HG03439 (cell line): Measurements from ENCODE around the gene SLC6A13.

ENCODE experiments used
- ATAC-seq: cut with Tn5 transposase; IDR thresholded peaks from one replicate; pipeline ENCODE4 v1.9.1; 2021; ENCODE audit warnings: mild to moderate bottlenecking, moderate library complexity; ENCODE audit not compliant: unreplicated experiment

Gene SLC6A13

DNA sequence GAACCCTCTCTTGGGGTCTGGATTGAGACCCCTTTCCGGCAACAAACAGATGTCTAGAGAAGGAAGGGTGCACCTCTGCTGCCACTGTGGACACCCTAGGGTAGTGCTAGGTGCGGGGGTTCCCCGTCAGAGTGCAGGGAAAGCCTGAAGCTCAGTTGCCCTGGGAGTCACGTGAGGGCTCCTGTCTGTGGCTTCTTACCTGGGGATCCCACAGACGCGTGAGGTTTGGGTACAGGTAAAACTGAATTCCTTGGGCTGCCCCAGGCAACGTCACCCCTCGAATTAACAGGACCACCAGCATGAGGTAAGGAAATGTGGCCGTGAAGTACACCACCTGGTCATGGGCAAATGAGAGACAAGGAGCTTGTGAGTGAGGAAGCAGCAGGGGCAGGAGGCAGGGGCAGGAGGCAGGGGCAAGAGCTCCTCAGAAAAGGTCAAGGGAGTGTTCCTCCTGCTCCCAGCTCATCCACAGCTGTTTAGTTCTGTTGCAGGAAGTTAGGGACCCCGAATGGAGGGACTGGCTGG lies 27.7 kb downstream of the SLC6A13 start:
- ATAC-seq: no peak

DNA sequence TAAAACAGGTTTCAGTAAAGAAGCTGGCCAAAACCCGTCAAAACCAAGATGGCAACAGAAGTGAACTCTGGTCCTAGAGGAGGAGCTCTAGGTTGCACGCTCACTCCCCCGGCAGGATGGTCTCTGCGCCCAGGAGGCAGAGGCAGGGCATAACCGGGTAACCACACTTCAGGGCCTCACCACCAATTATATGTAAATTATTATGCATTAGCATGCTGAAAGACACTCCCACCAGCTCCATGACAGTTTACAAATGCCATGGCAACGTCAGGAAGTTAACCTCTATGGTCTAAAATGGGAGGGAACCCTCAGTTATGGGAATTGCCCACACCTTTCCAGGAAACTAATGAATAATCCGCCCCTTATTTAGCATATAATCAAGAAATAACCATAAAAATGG lies 28.6 kb downstream of the SLC6A13 start:
- ATAC-seq: no peak

DNA sequence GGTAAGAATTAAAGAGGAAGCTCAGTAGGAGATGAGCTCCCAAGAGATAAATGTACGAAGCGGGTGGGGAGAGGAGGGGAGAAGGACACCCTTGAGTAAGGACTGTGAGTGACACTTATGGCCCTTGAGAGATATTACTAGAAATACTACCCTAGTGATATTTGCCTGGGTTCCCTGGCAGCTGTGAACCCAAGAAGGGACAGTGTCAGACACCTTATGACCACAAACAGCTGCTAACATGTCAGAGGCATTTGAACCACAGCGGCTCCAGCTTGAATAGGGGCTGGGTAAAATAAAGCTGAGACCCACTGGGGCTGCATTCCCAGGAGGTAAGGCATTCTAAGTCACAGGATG lies 29.0 kb downstream of the SLC6A13 start:
- ATAC-seq: no peak

DNA sequence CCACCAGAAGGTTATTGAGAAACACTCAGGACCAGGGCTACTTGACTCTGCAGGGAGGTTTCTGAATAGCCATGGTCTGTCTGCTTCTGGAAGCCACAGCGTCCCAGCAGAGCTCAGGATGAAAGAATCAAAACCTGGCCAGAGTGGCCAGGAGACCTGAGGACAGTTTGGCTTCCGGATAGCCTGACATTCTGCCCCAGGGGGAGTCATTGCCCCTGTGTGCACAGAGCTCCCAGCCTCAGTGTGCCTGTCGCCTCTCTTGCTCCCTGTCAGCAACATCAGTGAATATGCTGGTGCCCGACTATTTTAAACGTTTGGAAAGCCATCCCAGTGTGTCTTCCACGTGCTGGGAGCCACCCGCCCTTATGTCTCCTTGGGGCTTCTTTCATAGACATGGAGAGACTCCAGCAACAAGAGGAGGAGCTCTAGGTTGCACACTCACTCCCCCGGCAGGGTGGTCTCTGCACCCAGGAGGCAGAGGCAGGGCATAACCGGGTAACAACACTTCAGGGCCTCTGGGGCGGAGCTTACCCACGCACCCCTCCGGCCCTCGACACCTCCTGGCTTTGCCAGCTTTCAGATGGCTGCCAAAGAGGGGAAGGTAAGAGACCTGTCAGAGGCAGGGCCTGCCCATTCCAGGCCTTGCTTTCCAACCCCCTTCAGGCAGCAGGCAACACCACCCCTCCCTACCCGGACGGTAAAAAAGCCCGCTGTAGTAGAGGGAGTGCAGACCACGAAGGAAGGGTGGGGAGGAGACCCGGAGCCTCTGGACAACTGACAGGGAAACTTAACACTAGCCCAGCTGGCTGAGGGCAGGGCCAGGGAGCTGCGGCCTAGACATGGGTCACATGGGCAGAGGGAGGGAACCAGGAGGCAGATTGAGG lies 29.7 kb downstream of the SLC6A13 start:
- no peak for ATAC-seq

DNA sequence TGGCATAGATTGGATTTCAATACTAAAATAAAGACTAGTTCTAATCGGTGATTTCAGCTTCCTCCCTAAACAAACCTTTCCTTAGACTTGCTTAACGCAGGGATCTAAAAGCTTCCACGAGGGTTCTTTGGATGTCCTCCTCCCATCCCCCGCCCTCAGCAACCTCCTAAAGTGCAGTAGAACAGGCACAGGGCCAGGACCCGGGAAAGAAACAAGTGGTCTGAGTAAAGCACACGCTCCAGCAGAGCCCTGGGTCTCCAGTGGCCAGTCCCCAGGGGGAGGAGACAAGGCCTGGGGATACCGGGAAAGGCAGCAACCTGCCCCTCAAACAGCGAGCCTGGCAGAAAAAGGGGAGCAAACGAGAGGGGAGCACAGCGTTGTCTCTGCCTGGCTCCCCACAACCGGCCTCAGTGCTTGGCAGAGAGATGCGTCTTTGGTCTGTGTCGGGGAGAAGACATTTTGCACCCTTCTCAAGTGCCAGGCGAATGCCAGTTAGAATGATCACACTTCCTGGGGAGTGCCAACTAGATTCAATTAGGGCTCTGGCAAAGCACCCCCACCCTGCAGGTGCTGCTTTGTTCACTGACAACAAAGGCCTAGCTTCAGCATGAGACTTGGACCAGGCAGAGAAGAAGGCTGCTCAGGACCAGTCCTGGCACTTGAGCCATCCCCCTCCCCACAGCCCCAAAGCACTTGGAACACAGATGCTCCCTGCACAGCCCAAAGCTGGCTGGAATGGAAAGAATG lies 31.5 kb downstream of the SLC6A13 start:
- ATAC-seq: no peak

DNA sequence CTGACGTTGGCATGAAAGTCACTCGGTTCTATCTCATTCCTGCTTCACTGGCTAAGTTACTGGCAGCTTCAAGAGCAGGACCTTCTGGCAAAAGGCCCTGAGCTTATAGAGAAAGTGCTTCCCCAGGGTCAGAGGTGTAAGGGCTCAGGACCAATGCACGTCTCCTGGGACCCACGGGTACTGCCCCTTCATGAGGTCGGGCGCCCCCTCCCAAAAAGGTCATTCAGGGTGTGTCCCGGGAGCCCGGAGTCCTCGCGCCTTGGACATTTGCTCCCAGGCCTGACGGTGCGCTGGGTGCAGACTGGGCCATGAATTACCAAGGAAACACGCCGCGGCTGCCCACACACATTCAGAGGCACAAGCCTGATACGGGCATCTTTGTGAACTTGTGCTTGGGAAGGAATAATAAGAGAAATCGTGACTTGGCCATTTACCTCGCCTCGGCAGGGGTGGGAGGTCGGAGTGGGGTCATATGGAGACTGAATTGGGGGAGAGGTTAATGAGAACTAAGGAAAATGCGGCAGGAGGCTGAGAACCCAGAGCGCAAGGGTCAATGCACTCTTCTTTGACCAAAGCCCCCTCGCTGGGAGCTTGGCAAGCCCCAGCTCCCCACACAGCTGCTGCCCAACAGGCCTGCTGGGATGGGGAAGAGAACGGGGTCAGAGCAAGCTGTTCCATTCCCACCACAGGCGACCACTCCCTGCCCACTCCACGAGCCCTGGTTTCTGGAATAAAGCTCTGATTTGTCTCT lies 33.0 kb downstream of the SLC6A13 start:
- no peak for ATAC-seq

DNA sequence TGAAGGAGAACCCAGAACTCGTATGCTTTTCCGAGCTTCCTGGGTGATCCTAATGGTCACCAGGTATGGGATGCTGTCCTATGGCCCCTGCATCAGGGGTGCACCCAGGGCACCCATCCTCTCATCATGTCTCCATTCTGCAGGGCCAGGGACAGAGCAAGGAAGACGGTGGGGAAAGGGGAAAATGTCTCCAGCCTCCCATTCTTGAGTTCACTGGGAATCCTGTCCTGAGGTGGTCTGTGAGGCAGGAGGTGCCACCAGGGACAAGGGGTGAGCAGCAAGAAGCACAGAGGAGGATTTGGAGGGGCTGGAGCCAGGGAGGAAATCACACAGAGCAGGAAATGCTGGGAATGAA lies 33.8 kb downstream of the SLC6A13 start:
- no peak for ATAC-seq

DNA sequence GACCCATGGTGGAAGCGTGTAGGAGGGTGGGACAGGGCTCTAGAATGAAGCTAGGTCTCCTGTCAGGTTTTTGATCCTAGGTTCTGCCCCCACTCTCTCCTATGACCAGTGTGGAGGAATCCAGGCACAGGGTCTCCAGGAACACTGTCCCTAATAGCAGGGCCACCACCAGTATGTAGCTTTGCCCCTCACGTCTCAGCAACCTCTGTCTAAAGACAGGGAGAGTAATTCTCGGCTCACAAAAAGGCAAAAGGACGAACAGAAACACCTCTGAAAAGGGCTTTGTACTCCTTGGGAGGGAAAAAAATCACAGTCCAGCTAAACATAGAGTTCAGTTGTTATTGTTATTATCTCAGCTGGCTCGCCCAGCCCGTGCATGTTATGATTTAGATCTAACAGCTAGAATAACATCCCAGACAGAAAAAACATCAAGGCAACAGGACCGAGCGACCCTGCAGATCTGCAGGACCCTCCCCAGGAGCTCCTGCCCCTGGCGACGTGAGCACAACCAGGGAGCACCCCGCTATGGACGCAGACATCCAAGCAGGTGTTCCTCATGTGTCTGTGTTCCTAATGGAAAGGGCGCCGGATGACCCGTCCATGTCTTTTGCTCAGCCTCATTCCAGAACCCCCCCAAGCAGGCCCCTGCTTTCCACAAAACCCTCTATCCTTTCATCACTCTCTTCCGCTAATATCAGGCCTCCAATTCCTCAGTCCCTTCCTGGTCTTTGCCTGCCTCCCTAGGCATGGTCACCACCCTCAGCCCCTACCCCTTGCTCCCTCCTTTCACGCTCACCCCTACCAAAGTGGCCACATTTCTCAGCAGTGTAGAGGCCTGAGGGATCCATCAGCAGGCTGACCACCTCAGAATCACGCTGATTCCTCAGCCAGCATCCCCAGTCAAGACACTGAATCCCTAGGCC lies 34.5 kb downstream of the SLC6A13 start:
- no peak for ATAC-seq

DNA sequence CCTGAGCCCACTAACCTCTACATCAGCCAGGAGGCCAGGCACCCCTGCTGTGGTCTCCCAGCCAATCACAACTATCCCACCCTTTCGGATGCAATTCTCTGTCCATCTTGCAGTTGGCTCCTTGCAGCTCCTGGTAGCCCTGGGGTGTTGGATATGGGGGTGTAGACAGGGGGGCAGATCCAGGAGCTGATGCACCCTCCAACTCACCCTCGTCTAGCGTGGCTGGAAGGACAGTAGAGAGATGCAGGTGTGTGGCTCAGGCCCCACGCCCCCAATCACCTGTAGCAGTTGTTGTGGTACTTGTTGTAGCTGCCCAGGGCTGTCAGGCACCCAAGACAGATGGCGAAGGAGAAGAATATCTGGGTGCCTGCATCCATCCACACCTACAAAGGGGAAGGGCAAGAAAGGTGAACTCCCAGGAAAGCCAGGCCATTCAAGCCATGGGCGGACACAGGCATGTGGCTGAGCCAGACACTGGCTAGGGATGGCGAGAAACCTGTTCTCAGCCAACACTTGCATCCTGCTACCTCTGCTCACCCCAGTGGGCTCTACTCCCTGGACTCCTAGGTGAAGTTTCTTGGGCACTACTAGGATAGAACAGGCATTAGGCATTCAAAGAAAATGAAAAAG lies 35.2 kb downstream of the SLC6A13 start:
- no peak for ATAC-seq

DNA sequence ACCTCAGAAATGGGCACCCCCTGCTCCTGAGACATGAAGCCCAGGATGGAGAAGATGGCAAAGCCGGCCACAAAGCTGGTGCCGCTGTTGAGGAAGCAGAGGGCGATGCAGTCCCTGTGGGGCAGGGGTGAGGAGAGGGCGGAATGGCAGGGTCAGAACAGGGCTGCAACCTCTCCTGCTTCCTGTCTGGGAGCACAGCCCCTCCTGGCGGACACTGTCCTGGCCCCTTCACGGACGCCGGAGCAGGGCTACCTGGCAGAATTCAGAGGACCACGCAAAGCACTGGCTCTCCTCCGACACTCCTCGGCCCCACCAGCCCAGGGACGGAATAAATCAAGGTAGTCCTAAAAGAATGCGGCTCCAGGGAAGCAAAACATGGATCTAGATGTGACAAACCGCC lies 36.2 kb downstream of the SLC6A13 start:
- no peak for ATAC-seq

DNA sequence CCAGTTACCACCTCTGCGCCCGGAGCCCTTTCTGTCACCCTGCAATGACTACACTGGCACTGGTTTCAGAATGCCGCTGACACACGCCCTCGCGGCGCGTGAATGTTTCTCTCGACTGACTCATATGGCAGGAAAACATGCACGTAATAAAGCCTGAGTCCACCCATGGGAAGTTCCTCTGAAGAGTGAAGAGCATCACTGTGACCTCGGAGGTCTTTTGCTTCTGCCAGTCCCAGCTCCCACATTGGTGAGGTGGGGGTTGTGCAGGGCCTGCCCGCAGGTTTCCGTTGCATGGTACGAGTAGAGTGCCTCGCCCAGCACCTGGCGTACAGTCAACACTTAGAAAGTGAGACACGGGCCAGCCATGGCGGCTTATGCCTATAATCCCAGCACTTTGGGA lies 37.6 kb downstream of the SLC6A13 start:
- no peak for ATAC-seq

DNA sequence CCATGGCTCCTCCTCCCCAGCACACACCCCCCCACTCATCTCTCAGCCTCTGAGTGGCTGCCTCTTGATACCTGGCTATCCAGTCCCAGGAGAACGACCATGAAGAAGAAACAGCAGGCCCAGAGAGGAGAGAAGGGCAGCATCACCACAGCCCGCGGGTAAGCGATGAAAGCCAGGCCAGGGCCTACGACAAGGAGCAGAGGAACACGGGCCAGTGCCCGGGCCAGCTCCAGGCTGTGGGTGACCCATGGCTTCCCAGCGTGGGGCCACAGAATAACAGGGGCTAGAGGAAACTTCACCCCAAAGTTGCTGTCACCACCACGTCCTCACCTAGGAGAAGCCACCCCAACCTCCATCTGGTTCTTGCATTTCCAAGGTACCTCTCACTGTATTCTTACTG lies 38.3 kb downstream of the SLC6A13 start:
- ATAC-seq: no peak

DNA sequence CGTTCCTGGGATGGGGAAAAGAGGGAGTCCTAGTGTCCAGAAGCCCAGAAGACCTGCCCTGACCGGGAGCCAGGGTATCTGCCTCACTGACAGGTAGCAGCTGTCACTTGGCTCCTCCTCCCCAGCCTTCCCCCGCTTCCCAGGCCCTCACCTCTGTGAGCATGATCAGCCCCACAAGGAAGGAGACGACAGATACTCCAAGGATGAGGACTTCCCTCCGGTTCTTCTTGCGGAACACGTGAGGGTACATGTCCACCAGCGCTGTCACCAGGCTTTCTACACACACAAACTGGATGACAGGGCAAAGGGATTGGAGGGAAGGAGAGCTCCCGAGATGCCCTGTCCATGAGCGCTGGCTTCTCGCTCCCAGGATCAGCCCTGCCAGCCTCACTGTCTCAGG lies 38.8 kb downstream of the SLC6A13 start:
- no peak for ATAC-seq

DNA sequence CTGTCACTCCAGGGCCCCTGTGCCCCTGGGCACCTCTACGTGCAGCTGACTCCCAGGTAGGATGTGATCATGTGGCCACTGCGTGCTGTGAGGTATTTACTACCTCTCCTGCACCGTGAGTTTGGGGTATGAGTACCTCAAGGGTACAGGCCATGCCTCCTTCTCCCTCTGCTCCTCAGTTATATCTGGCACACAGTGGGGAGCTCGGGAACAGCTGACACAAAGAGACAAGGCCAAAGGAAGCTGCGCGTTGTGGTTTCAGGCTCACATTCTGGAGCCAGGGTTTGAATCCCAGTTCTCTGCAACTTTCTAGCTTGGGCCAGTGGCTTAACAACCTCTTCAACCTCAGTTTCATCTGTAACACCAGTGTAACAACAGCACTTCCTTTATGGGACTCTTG lies 40.9 kb downstream of the SLC6A13 start:
- no peak for ATAC-seq

DNA sequence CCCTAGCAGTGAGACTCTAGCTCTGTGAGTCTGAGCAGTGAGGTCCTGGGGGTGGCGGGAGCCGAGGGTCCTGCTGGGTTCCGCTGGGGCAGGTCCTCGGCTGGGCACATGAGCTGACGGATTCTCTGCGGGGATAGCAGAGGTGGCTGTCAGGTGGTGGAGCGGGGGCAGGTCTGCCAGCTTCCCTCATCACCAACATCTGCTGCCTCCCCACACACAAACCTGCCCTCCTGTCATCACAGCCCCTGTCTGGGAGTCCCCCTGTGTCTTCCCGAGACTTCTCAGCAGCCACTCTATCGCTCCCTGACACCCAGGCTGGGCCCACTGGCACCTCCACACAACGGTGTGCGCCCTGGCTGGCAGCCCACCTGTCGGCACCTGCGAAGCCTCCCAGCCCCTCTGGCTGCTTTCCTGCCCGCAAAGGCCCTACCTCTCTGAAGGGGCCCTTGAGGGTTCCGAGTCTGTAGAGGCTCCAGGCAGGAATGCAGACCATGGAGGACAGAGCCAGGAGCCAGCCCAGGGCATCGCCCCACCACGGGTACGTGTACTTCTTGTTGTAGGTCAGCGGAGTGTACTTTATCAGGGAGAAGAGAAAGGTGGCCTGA lies 41.6 kb downstream of the SLC6A13 start:
- no peak for ATAC-seq

DNA sequence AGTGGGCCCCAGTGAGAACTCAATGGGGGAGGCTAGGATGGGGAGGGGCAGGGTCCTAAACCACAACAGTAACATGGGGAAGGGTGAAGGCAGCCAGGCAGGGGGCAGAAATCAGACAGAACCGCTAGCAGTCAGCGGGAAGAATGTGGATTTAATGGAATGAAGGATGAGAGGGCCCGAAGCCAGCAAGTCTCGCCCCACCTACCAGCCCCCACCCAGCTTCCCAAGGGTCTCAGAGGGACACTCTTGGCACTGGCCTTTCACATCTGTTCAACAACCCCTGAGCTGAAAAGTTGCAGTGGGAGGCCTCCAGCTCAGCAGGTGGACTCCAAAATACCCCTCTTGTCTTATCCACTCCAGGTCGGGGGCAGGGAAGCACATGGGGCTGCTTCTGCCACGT lies 42.1 kb downstream of the SLC6A13 start:
- no peak for ATAC-seq

DNA sequence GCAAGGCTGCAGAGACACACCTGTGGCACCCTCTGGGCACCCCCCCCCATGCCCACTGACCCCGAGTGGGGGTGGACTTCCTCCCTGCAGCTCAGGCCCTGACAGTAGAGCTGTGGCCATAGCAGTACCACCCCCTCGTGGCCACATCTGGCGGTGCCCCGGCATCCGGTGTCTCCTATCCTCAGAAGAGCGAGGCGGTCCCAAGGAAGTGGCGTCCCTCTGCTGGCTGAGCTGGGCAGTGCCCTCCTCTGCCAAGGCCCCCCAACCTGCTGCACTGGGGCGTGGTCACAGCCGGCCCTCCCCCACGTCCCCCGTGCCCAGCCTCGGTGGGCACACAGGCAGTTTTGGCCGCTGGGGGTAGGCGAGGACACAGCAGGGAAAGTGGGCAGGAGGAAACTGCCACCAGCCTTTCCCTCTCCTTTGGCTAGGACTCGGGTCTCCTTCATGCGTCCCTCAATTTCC lies 42.7 kb downstream of the SLC6A13 start:
- peak; percentile 65 for ATAC-seq

DNA sequence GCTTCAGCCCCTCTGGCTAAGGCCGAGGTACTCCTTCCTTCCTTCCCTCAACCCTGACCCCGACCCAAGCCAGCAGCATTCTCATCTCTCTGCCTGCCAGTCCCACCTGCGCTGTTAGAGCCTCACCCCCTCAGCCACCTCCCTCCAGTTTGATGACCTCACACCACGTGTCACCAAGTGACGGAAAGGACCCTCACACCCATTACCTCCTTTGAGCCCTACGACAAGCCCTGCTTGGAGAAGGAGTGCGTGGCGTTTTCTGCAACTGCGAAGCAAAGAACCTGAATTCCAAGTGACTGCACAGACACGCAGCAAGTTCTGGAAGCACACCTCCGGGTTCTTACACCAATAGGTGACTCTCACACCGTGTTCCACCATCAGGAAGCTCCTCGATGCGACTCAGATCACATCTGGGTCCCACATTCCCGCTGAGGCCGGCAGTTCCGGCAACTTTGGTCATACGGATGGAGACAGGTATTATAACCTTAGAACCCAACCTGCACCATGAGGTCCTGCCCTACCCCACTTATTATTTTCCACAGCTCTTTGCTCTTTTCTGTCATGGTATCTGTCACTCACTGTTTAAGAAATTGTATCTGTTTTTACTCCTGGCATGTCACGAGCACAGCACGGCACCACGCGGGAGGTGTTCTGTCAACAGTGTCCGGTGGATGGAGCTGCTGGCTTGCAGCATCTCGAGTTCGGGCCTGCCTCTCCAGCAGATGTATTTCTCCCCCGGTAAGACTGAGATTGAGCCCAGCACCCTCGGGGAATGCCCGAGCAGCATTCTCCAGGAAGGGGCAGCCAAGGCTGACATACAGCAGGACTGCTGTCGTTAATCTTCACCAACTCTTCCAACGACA lies 43.7 kb downstream of the SLC6A13 start:
- ATAC-seq: no peak

DNA sequence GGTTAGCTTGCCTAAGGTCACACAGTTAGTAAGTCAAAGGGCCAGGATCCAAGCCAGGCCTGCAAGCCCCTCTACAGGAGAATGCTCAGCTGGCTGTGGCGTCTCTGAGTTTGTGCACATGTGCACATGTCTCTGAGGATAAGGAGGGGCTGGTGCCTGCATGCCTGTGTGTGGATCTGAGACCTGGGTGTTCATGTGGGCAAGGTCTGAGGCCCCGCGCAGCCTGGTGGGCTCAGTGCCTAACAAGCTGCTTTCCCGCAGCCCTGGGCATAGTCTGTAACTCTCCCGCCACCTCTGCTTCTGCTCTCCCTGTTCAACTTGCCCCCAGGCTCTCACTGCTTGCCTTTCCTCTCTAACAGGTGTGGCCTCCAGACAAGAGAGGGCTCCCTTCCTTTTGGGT lies 44.4 kb downstream of the SLC6A13 start:
- no peak for ATAC-seq
